HepG2 (cell line): ENCODE data around the gene CALU. TPM values are rescaled to one million over a fixed set of nuclear protein-coding genes. Genes with fewer than 3 reads are reported as not detected.

Experiments
- ATAC-seq: fragments of 200-7000 bp; cut with Tn5 transposase; 3 replicates; pipeline ENCODE4 v1.9.1; 2020; ENCODE audit warnings: mild to moderate bottlenecking, moderate library complexity
- BruUV-seq: library from RNA; stranded (reverse); fragments of 400-500 nt; replicated peaks from 2 replicates; lab custom pipeline; 2021; lab: Mats Ljungman, UMichigan
- CTCF ChIA-PET: fragments of 300-600 bp; formaldehyde crosslinking; extraction: SDS; loops from one replicate; lab custom pipeline; 2021; ENCODE audit warnings: low total read pairs, inconsistent platforms, low intra/inter-chr PET ratio; lab: Yijun Ruan, JAX
- POLR2A ChIA-PET: fragments of 350-600 bp; sonication (Branson Sonifier 250); formaldehyde crosslinking; loops from one replicate; lab custom pipeline; 2020; ENCODE audit warnings: antibody characterized with exemption, inconsistent platforms; lab: Yijun Ruan, JAX
- DNase-seq: peaks from one replicate; pipeline ENCODE4 v3.0.0-alpha.2; 2015; ENCODE audit warnings: low spot score
- FAIRE-seq: peaks from 3 replicates; lab custom pipeline; 2011; peaks lifted over from hg19 to GRCh38; lab: Jason Lieb, UNC
- H2AFZ ChIP-seq: one replicate; pipeline ENCODE4 v1.6.1; 2011; ENCODE audit warnings: low read length, inconsistent platforms
- H3K27ac ChIP-seq: fragments of 300-600 bp; 3 replicates; pipeline ENCODE4 v1.8.0; 2011; ENCODE audit warnings: mixed run types, mild to moderate bottlenecking, mixed read lengths, low read length, inconsistent platforms; ENCODE audit not compliant: insufficient read depth; ENCODE audit errors: extremely low read length
- H3K27me3 ChIP-seq, 2 experiments: fragments of 200-600 bp in 1 of 2; 2 replicates in 1 of 2; 3 replicates in 1 of 2; pipeline versions ENCODE4 v1.6.0 to v1.8.0; 2011; ENCODE audit warnings: low read length in 2 of 2, mild to moderate bottlenecking in 2 of 2, moderate library complexity in 2 of 2, inconsistent platforms in 1 of 2; ENCODE audit not compliant: insufficient read depth in 2 of 2, control insufficient read depth in 1 of 2
- H3K36me3 ChIP-seq, 2 experiments: fragments of 200-600 bp in 1 of 2; replicated peaks in 1 of 2; 2 replicates in 1 of 2; 3 replicates in 1 of 2; pipeline versions ENCODE4 v1.5.1 to v1.8.0; 2011; ENCODE audit warnings: low read length in 2 of 2, inconsistent platforms in 1 of 2; ENCODE audit not compliant: insufficient read depth in 2 of 2, control insufficient read depth in 1 of 2
- H3K4me1 ChIP-seq: 2 replicates; pipeline ENCODE4 v1.5.1; 2012; ENCODE audit warnings: low read length, inconsistent platforms; ENCODE audit not compliant: insufficient read depth
- H3K4me2 ChIP-seq: 2 replicates; pipeline ENCODE4 v1.6.0; 2011; ENCODE audit warnings: low read depth, low read length, inconsistent platforms
- H3K4me3 ChIP-seq, 3 experiments: fragments of 200-600 bp in 1 of 3; sonication (generic), shearing (Covaris generic) in 1 of 3; replicated peaks in 1 of 3; 2 replicates each; pipeline ENCODE4 v1.5.1; 2011 to 2016; ENCODE audit warnings: low read length in 3 of 3, inconsistent platforms in 2 of 3, low read depth in 2 of 3, mild to moderate bottlenecking in 2 of 3, control low read depth in 1 of 3, mixed read lengths in 1 of 3; ENCODE audit not compliant: insufficient read depth in 1 of 3
- H3K79me2 ChIP-seq: one replicate; pipeline ENCODE4 v1.6.1; 2011; ENCODE audit warnings: low read length, inconsistent platforms; ENCODE audit not compliant: insufficient read depth
- H3K9ac ChIP-seq: 2 replicates; pipeline ENCODE4 v1.6.0; 2011; ENCODE audit warnings: mild to moderate bottlenecking, low read depth, low read length, inconsistent platforms; ENCODE audit not compliant: insufficient read depth
- H3K9me3 ChIP-seq: 2 replicates; pipeline ENCODE4 v1.5.1; 2012; ENCODE audit warnings: mild to moderate bottlenecking, low read length
- H4K20me1 ChIP-seq: 2 replicates; pipeline ENCODE4 v1.6.0; 2011; ENCODE audit warnings: inconsistent platforms, mild to moderate bottlenecking, low read length, moderate library complexity; ENCODE audit not compliant: insufficient read depth
- FLYWCH1 ChIP-seq: sonication (generic); formaldehyde crosslinking; IDR thresholded peaks from 2 replicates; pipeline ENCODE4 v1.8.1; 2023; ENCODE audit warnings: mild to moderate bottlenecking, missing genetic modification reagents
- GABPA ChIP-seq, 2 experiments: IDR thresholded peaks; 2 replicates each; pipeline ENCODE4 v1.6.1; 2011 to 2016; ENCODE audit warnings: low read depth in 2 of 2, low read length in 1 of 2, missing biosample characterization in 1 of 2, missing genetic modification characterization in 1 of 2
- MBD4 ChIP-seq: IDR thresholded peaks from 2 replicates; pipeline ENCODE4 v1.6.1; 2012; ENCODE audit warnings: low read length, inconsistent platforms, borderline replicate concordance
- PHB2 ChIP-seq: fragments of 450-650 bp; IDR thresholded peaks from 2 replicates; pipeline ENCODE4 v1.6.1; 2018; ENCODE audit not compliant: partially characterized antibody
- RARA ChIP-seq: IDR thresholded peaks from 2 replicates; pipeline ENCODE4 v1.6.1; 2016; ENCODE audit warnings: missing genetic modification reagents, missing compliant biosample characterization
- TOE1 ChIP-seq: sonication (generic); formaldehyde crosslinking; IDR thresholded peaks from 2 replicates; pipeline ENCODE4 v1.4.0; 2020; ENCODE audit warnings: mild to moderate bottlenecking, missing genetic modification reagents
- TOPORS ChIP-seq: sonication (generic); formaldehyde crosslinking; IDR thresholded peaks from 2 replicates; pipeline ENCODE4 v1.8.0; 2023; ENCODE audit warnings: mild to moderate bottlenecking, missing genetic modification reagents
- ZFP36 ChIP-seq: fragments of 150-350 bp; IDR thresholded peaks from 2 replicates; pipeline ENCODE4 v1.6.1; 2018; ENCODE audit warnings: borderline replicate concordance, low read length, low read depth; ENCODE audit not compliant: partially characterized antibody
- ZMYM3 ChIP-seq: sonication (generic); formaldehyde crosslinking; IDR thresholded peaks from 2 replicates; pipeline ENCODE4 v1.5.1; 2020; ENCODE audit warnings: mild to moderate bottlenecking, missing genetic modification reagents
- ZNF10 ChIP-seq: sonication (generic); formaldehyde crosslinking; IDR thresholded peaks from 2 replicates; pipeline ENCODE4 v1.4.0; 2020; ENCODE audit warnings: mild to moderate bottlenecking, low read depth, missing genetic modification reagents, borderline replicate concordance
- ZNF12 ChIP-seq: sonication (generic); formaldehyde crosslinking; IDR thresholded peaks from 2 replicates; pipeline ENCODE4 v1.5.0; 2020; ENCODE audit warnings: missing genetic modification reagents
- ZNF350 ChIP-seq: sonication (generic); formaldehyde crosslinking; IDR thresholded peaks from 2 replicates; pipeline ENCODE4 v1.4.0; 2020; ENCODE audit warnings: mild to moderate bottlenecking, low read depth, missing genetic modification reagents, borderline replicate concordance
- ZNF430 ChIP-seq: sonication (generic); formaldehyde crosslinking; IDR thresholded peaks from 2 replicates; pipeline ENCODE4 v1.9.0; 2021; ENCODE audit warnings: mild to moderate bottlenecking, missing genetic modification reagents
- ZNF431 ChIP-seq: sonication (generic); formaldehyde crosslinking; IDR thresholded peaks from 2 replicates; pipeline ENCODE4 v1.9.0; 2022; ENCODE audit warnings: missing genetic modification reagents, low read depth, mild to moderate bottlenecking, borderline replicate concordance
- ZNF547 ChIP-seq: sonication (generic); formaldehyde crosslinking; IDR thresholded peaks from 2 replicates; pipeline ENCODE4 v1.5.1; 2020; ENCODE audit warnings: mild to moderate bottlenecking, missing genetic modification reagents
- ZNF766 ChIP-seq: sonication (generic); formaldehyde crosslinking; IDR thresholded peaks from 2 replicates; pipeline ENCODE4 v1.5.0; 2020; ENCODE audit warnings: missing genetic modification reagents, borderline replicate concordance
- ZNF792 ChIP-seq: IDR thresholded peaks from 2 replicates; pipeline ENCODE4 v1.6.1; 2016
- WGBS: methylation state at CpG from one replicate; pipeline ENCODE4 v1.1.6; 2017; ENCODE audit warnings: low lambda C conversion rate; 5-methylcytosine and 5-hydroxymethylcytosine counted together
- in situ Hi-C: cut with HindIII; loops from 2 replicates; pipeline ENCODE4 v1.10.0; 2017; ENCODE audit warnings: low pct_unique_long_range_greater_than_20kb; ENCODE audit not compliant: extremely low pct_ligation_motif_present
- intact Hi-C: fragments of 100-400 bp; cut with micrococcal nuclease; formaldehyde crosslinking; loops from one replicate; pipeline ENCODE4 v1.10.0; 2022; ENCODE audit not compliant: unreplicated experiment
- polyA plus RNA-seq, 8 experiments: library from polyadenylated mRNA; depleted of rRNA in 3 of 8; stranded (reverse) in 7 of 8; unstranded in 1 of 8; fragments of >200 nt; fragmentation: Illumina TruSeq in 4 of 8; extraction: Trizol in 4 of 8; gene quantifications; 2 replicates each; pipeline versions ENCODE4 v1.2.1 to v1.2.3, GENCODE V29; 2011 to 2016; ENCODE audit warnings: low read depth in 4 of 8, missing spikeins in 1 of 8, mixed read lengths in 1 of 8; ENCODE audit not compliant: insufficient read depth in 1 of 8
- total RNA-seq, 5 experiments: library from RNA; depleted of rRNA; stranded (reverse); fragments of >200 nt; fragmentation: Illumina TruSeq; extraction: Trizol; gene quantifications; 2 replicates each; pipeline ENCODE4 v1.2.3, GENCODE V29; 2016; ENCODE audit warnings: low read depth in 1 of 5
- TF ChIP-seq, protein P1 (sequence below): sonication (generic); formaldehyde crosslinking; IDR thresholded peaks from 2 replicates; pipeline ENCODE4 v1.5.1; 2020; ENCODE audit warnings: missing genetic modification reagents, mild to moderate bottlenecking, borderline replicate concordance
- TF ChIP-seq, protein P2 (sequence below): conservative IDR thresholded peaks from 2 replicates; pipeline ENCODE4 v1.6.1; 2018; ENCODE audit warnings: missing genetic modification reagents
- TF ChIP-seq, protein P3 (sequence below): sonication (generic); formaldehyde crosslinking; IDR thresholded peaks from 2 replicates; pipeline ENCODE4 v1.5.0; 2020; ENCODE audit warnings: mild to moderate bottlenecking, missing genetic modification reagents, borderline replicate concordance
- TF ChIP-seq, protein P4 (sequence below): sonication (generic); formaldehyde crosslinking; IDR thresholded peaks from 2 replicates; pipeline ENCODE4 v1.4.0; 2020; ENCODE audit warnings: mild to moderate bottlenecking, missing genetic modification reagents

Gene CALU
- total and polyA plus RNA-seq, 2 of the 13 experiments (the other 11 are each of a cell fraction or from before 2014, with no cell fraction given): 198 to 252 TPM

DNA sequence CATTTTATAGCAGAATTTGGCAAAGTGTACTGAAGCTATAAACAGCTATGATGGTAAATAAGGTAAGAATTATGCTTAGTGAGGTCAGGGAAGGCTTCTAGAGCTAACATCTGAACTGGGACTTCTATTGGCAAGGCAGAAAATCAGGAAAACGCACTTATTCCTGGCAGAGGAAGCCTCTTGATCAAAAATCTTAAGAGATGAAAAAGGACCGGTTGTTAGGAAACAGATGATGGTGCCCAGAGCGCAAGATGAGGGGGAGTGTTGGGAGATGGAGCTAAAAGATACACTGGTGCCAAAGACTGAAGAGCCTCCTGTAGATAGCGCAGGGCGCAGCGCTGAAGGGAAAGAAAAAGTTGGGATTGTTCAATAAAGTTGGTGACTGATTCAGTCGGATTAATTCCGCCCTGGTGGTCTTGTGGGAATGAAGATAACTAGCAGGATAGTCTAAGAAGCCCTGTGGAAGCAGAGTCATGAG, 550 bp upstream of the CALU start:
- Histone ChIP-seq H3K9me3 (no peaks in the 10 kb centered on the region), H3K4me1 (peaks cover 41% of the 10 kb centered on the region), H4K20me1 (peaks cover 37% of the 10 kb centered on the region), H3K9ac (peak overlapping the region; percentile 99), H2AFZ (peak overlapping the region; percentile 60), H3K4me3 (peak overlapping the region; percentile 41 to 100 (median 99)), H3K4me2 (peak overlapping the region; percentile 83), H3K36me3 (peaks cover 0 to 5% of the 10 kb centered on the region in 2 experiments; a peak in 2 of 5 replicates), H3K79me2 (peaks cover 45% of the 10 kb centered on the region), H3K27me3 (peaks cover 0 to 8% of the 10 kb centered on the region in 2 experiments; a peak in 1 of 5 replicates), H3K27ac (peak overlapping the region; percentile 93)
- 3% methylated on average over 8 of the region's 8 CpGs for WGBS
- in situ Hi-C loops: no loop called here
- BruUV-seq: TSS peak; percentile 98
- no peak for DNase-seq
- ATAC-seq: peak; percentile 46
- no peak for FAIRE-seq
- ChIA-PET POLR2A (interaction anchor here (0.8 to 2.0 kb wide), 8 partner anchors 10 to 125 kb away, joined by 3 to 5 read pairs (median 4); partner anchors contain the start of gene ATP6V1F), CTCF (no interaction called here)
- intact Hi-C loops: no loop called here
- TF ChIP-seq ZFP36 (no peak), ZNF430 (CRISPR knock-in tag) (no peak), PHB2 (no peak), FLYWCH1 (CRISPR knock-in tag) (no peak), ZNF12 (CRISPR knock-in tag) (no peak), ZNF431 (CRISPR knock-in tag) (no peak), ZNF766 (CRISPR knock-in tag) (no peak), GABPA (IDR thresholded peaks at IDR 0.05; ENCODE audit: low read depth, low read length) (no peak), GABPA (CRISPR knock-in tag; IDR thresholded peaks at IDR 0.05; ENCODE audit: low read depth) (no peak), ZMYM3 (no peak), RARA (CRISPR knock-in tag) (no peak), ZNF10 (CRISPR knock-in tag) (no peak), ZNF350 (no peak), TOPORS (CRISPR knock-in tag) (no peak), TOE1 (CRISPR knock-in tag) (no peak), MBD4 (no peak), ZNF792 (no peak), ZNF547 (CRISPR knock-in tag) (no peak)
- TF ChIP-seq, protein P1, sequence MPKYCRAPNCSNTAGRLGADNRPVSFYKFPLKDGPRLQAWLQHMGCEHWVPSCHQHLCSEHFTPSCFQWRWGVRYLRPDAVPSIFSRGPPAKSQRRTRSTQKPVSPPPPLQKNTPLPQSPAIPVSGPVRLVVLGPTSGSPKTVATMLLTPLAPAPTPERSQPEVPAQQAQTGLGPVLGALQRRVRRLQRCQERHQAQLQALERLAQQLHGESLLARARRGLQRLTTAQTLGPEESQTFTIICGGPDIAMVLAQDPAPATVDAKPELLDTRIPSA (CRISPR knock-in tag): no peak
- TF ChIP-seq, protein P2, sequence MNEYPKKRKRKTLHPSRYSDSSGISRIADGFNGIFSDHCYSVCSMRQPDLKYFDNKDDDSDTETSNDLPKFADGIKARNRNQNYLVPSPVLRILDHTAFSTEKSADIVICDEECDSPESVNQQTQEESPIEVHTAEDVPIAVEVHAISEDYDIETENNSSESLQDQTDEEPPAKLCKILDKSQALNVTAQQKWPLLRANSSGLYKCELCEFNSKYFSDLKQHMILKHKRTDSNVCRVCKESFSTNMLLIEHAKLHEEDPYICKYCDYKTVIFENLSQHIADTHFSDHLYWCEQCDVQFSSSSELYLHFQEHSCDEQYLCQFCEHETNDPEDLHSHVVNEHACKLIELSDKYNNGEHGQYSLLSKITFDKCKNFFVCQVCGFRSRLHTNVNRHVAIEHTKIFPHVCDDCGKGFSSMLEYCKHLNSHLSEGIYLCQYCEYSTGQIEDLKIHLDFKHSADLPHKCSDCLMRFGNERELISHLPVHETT (CRISPR knock-in tag): no peak
- TF ChIP-seq, protein P3, sequence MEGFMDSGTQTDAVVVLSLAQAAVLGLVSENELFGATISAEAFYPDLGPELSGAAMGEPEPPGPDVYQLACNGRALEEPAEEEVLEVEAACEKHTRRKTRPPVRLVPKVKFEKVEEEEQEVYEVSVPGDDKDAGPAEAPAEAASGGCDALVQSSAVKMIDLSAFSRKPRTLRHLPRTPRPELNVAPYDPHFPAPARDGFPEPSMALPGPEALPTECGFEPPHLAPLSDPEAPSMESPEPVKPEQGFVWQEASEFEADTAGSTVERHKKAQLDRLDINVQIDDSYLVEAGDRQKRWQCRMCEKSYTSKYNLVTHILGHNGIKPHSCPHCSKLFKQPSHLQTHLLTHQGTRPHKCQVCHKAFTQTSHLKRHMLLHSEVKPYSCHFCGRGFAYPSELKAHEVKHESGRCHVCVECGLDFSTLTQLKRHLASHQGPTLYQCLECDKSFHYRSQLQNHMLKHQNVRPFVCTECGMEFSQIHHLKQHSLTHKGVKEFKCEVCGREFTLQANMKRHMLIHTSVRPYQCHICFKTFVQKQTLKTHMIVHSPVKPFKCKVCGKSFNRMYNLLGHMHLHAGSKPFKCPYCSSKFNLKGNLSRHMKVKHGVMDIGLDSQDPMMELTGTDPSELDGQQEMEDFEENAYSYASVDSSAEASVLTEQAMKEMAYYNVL (CRISPR knock-in tag): no peak
- TF ChIP-seq, protein P4, sequence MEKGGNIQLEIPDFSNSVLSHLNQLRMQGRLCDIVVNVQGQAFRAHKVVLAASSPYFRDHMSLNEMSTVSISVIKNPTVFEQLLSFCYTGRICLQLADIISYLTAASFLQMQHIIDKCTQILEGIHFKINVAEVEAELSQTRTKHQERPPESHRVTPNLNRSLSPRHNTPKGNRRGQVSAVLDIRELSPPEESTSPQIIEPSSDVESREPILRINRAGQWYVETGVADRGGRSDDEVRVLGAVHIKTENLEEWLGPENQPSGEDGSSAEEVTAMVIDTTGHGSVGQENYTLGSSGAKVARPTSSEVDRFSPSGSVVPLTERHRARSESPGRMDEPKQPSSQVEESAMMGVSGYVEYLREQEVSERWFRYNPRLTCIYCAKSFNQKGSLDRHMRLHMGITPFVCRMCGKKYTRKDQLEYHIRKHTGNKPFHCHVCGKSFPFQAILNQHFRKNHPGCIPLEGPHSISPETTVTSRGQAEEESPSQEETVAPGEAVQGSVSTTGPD (CRISPR knock-in tag): no peak
